ENCODE results near the gene ANKS1A. TPM values are rescaled to one million over a fixed set of nuclear protein-coding genes. Genes with fewer than 3 reads are reported as not detected.
A peak's percentile ranks its signal among the peaks of the same experiment; 100 is the strongest.

Gene ANKS1A
- total RNA-seq, 1 experiment from 2014 or later, result 35.0 TPM

- no peak for TF ChIP-seq NR3C1 (CRISPR knock-in tag; conservative IDR thresholded peaks at IDR 0.05; ENCODE audit: low read depth)
Measured at GRCh38 chr6:35073211-35073610, 184.2 kb downstream of the ANKS1A start (continued).

GRCh38 chr6:35073766-35074471 lies 184.9 kb downstream of the ANKS1A start:
- ATAC-seq (no peak), DNase-seq (ENCODE audit: low spot score) (no peak)
- H3K27me3 Mint-ChIP-seq (ENCODE audit: low read depth), result no peaks in the 10 kb centered on the region
- H3K4me3 Mint-ChIP-seq, result no peak overlapping the region
- peak overlapping the region; percentile 74 for H3K27ac Mint-ChIP-seq
- ChIA-PET CTCF (interaction anchor here (1.2 to 2.3 kb wide), 2 partner anchors 51 to 87 kb away, joined by 4 to 12 read pairs; no protein-coding TSS in a partner anchor), POLR2A (no interaction called here)
- peaks cover 4% of the 10 kb centered on the region; the same call in 1 of the 2 replicates for H3K36me3 Mint-ChIP-seq
- peaks cover 28% of the 10 kb centered on the region for H3K4me1 Mint-ChIP-seq
- TF ChIP-seq ATF3 (CRISPR knock-in tag; conservative IDR thresholded peaks at IDR 0.05) (no peak), ESRRA (CRISPR knock-in tag; IDR thresholded peaks at IDR 0.05; ENCODE audit: borderline replicate concordance) (no peak)
- no peaks in the 10 kb centered on the region for H3K9me3 Mint-ChIP-seq

- ATAC-seq (no peak), DNase-seq (ENCODE audit: low spot score) (no peak)
- ChIA-PET POLR2A (no interaction called here), CTCF (interaction anchor here (0.6 kb wide), 1 partner anchor 149 kb away, joined by 3 read pairs; no protein-coding TSS in a partner anchor)
- Mint-ChIP-seq H3K27me3 (ENCODE audit: low read depth) (no peaks in the 10 kb centered on the region), H3K4me3 (no peak overlapping the region), H3K27ac (peak overlapping the region; percentile 32; the same call in 1 of the 2 replicates), H3K4me1 (peaks cover 15% of the 10 kb centered on the region), H3K36me3 (peaks cover 15% of the 10 kb centered on the region), H3K9me3 (no peaks in the 10 kb centered on the region)
- TF ChIP-seq OVOL2 (CRISPR knock-in tag; IDR thresholded peaks at IDR 0.05; ENCODE audit: borderline replicate concordance) (no peak), CDX4 (CRISPR knock-in tag; IDR thresholded peaks at IDR 0.05; ENCODE audit: borderline replicate concordance) (no peak), ATF2 (CRISPR knock-in tag; IDR thresholded peaks at IDR 0.05; ENCODE audit: borderline replicate concordance, low read depth) (no peak), JAZF1 (CRISPR knock-in tag; IDR thresholded peaks at IDR 0.05) (no peak), FOXK1 (CRISPR knock-in tag; IDR thresholded peaks at IDR 0.05) (no peak), USF1 (CRISPR knock-in tag; IDR thresholded peaks at IDR 0.05) (no peak), PREB (CRISPR knock-in tag; IDR thresholded peaks at IDR 0.05; ENCODE audit: borderline replicate concordance) (no peak), CREM (CRISPR knock-in tag; IDR thresholded peaks at IDR 0.05) (no peak), TCF7 (CRISPR knock-in tag; IDR thresholded peaks at IDR 0.05; ENCODE audit: low read depth) (no peak), TEAD1 (CRISPR knock-in tag; IDR thresholded peaks at IDR 0.05) (no peak), ATF1 (CRISPR knock-in tag; IDR thresholded peaks at IDR 0.05) (no peak), ZSCAN18 (CRISPR knock-in tag; IDR thresholded peaks at IDR 0.05) (no peak), ZNF263 (CRISPR knock-in tag; IDR thresholded peaks at IDR 0.05; ENCODE audit: low read depth) (no peak), HMGA2 (CRISPR knock-in tag; IDR thresholded peaks at IDR 0.05) (no peak), SMAD4 (CRISPR knock-in tag; IDR thresholded peaks at IDR 0.05) (no peak)
- TF ChIP-seq, protein P1, sequence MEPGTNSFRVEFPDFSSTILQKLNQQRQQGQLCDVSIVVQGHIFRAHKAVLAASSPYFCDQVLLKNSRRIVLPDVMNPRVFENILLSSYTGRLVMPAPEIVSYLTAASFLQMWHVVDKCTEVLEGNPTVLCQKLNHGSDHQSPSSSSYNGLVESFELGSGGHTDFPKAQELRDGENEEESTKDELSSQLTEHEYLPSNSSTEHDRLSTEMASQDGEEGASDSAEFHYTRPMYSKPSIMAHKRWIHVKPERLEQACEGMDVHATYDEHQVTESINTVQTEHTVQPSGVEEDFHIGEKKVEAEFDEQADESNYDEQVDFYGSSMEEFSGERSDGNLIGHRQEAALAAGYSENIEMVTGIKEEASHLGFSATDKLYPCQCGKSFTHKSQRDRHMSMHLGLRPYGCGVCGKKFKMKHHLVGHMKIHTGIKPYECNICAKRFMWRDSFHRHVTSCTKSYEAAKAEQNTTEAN (CRISPR knock-in tag; IDR thresholded peaks at IDR 0.05), result no peak
- TF ChIP-seq, protein P2, sequence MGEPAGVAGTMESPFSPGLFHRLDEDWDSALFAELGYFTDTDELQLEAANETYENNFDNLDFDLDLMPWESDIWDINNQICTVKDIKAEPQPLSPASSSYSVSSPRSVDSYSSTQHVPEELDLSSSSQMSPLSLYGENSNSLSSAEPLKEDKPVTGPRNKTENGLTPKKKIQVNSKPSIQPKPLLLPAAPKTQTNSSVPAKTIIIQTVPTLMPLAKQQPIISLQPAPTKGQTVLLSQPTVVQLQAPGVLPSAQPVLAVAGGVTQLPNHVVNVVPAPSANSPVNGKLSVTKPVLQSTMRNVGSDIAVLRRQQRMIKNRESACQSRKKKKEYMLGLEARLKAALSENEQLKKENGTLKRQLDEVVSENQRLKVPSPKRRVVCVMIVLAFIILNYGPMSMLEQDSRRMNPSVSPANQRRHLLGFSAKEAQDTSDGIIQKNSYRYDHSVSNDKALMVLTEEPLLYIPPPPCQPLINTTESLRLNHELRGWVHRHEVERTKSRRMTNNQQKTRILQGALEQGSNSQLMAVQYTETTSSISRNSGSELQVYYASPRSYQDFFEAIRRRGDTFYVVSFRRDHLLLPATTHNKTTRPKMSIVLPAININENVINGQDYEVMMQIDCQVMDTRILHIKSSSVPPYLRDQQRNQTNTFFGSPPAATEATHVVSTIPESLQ (CRISPR knock-in tag; IDR thresholded peaks at IDR 0.05), result no peak
- TF ChIP-seq, protein P3, sequence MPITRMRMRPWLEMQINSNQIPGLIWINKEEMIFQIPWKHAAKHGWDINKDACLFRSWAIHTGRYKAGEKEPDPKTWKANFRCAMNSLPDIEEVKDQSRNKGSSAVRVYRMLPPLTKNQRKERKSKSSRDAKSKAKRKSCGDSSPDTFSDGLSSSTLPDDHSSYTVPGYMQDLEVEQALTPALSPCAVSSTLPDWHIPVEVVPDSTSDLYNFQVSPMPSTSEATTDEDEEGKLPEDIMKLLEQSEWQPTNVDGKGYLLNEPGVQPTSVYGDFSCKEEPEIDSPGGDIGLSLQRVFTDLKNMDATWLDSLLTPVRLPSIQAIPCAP (CRISPR knock-in tag; IDR thresholded peaks at IDR 0.05), result no peak
Measured at GRCh38 chr6:35076997-35077712, 188.1 kb downstream of the ANKS1A start.

Data from WTC11 (cell line).